GM18502 (cell line): ENCODE data around the gene TEAD4.
"Not testable (repeated sequence)": the region's sequence is repeated elsewhere in the genome, so short reads cannot be mapped to it uniquely, and the experiment has no call there.

Source experiments
- ATAC-seq: cut with Tn5 transposase; IDR thresholded peaks from one replicate; pipeline ENCODE4 v1.9.1; 2021; ENCODE audit warnings: mild to moderate bottlenecking; ENCODE audit not compliant: unreplicated experiment, poor library complexity

TEAD4 gene

DNA sequence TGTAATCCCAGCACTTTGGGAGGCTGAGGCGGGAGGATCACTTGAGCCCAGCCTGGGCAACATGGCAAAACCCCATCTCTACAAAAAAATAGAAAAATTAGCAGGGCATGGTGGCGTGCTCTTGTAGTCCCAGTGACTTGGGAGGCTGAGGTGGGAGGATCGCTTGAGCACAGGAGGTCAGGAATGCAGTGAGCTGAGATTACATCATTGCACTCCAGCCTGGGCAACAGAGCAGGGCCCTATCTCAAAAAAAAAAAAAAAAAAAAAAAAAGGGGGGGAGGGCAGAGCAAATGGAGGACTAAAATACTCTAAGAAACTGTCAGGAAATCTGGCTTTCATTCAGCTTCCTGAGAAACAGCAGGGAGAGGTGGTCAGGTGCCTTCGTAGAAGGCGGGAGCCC lies 86.3 kb downstream of the TEAD4 start:
- no peak for ATAC-seq

DNA sequence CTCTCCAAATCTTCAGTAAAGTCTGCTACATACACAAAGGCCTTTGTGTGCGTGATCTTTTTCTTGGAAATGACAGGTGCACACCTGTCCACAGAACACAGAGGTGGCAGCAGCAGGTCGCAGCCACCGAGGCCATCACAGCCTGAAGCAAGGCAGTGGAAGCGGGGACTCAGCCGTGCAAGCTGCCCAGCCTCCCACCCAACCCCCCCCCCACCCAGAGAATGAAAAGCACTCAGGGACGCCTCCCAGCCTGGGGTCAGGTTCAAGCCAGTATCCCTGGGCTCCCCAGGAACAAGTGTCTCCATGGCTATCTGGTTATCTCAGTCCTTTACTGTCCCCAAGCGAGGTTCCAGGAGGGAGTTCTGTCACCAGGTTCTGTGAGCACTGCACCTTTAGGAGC lies 86.8 kb downstream of the TEAD4 start:
- no peak for ATAC-seq

DNA sequence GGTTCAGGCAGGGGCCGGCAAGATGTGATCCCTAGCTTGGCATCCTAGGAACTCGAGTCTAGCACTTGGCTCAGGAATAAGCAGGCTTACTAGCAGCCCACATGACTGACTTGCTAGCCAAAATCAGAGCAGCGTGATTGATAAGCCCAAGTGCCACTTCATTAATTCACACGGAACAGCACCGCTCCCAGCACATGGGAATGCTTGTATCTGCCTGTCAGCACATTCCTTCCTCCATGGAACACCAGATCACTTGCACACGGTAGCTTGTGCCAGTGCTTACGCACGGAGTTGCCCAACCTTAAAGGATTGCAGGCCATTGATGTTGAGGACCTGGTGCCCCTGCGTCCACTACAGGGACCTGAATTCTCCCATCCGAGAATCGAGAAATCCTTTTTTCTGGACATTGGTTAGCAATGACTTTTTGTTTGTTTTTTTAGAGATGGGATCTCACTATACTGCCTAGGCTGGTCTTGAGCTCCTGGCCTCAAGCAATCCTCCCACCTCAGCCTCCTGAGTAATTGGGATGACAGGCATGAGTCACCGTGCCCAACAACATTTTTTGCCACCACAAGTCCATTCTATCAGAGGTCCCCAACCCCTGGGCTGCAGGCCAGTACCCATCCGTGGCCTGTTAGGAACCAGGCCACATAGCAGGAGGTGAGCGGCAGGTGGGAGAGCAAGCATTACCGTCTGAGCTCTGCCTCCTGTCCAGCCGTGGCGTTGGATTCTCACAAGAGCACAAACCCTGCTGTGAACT lies 87.4 kb downstream of the TEAD4 start:
- no peak for ATAC-seq

DNA sequence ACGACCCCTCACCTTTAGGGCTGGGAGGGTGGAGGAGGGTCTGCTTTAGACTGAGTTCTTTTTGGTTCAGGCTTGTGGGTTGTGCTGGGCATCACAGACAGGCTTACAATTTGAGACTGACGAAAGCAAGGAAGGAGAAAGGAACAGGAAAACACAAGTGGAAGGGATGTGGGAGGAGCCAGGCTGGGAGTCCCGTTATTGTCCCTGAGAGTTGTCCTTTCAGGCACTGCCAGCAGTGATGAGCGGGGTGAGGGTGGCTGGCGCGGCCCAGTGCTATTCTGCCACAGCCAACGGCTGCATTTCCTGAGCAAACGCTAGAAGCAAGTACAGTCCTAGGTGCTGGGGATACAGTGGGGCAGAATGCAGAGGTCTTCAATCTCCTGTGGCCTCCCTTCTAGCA lies 88.8 kb downstream of the TEAD4 start:
- no peak for ATAC-seq

DNA sequence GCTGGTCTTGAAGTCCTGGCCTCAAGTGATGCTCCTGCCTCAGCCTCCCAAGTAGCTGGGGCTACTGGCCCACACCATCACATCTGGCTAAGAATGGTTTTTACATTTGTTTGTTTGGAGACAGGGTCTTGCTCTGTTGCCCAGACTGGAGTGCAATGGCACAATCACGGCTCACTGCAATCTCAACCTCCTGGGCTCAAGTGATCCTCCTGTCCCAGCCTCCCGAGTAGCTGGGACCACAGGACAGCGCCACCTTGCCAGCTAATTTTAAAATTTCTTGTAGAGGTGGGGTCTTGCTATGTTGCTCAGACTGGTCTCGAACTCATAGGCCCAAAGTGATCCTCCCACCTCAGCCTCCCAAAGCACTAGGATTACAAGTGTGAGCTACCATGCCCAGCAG lies 89.3 kb downstream of the TEAD4 start:
- ATAC-seq, result no peak

DNA sequence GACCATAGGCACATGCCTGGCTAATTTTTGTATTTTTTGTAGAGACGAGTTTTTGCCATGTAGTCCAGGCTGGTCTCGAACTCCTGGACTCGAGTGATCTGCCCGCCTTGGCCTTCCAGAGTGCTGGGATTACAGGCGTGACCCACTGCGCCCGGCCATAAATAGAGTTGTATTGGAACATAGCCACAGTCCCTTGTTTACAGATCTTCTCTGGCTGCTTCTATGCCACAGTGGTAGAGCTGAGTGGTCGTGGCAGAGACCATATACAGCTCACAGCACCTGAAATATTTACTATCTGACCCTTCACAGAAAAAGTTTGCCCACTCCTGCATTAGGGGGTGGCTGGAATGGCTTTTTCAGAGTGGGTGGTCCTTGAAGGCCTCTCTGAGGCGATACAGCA lies 90.0 kb downstream of the TEAD4 start:
- ATAC-seq, result no peak

DNA sequence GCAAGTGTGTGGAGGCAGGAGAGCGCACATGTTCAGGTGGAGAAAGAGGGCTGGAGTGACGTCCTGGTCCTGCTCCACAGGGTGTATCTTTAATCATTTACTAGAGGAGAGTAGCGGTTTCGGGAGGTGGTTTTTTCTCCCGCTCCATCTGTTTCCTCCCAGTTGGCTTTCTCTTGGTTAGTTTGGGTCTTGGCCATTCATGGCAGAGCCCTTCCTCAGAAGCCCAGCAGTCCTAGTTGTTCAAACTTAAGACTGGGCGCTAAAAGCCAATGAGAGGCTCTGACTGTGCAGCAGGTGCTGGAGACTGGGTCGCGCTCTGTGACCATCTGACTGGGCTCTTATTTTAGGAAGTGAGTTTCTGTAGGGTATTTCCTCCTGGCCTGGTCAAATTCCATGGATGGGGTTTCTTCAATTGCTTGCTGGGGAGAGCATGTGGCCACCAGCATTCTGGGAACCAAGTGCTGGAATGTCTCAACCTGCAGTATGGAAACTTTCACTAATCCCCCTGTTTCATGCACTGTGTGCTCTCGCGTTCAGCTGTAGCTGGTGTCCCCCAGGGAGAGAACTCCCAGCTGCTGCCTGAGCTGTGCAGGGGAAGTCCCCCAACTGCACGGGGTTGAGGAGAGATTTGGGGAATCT lies 90.5 kb downstream of the TEAD4 start:
- ATAC-seq, result no peak

DNA sequence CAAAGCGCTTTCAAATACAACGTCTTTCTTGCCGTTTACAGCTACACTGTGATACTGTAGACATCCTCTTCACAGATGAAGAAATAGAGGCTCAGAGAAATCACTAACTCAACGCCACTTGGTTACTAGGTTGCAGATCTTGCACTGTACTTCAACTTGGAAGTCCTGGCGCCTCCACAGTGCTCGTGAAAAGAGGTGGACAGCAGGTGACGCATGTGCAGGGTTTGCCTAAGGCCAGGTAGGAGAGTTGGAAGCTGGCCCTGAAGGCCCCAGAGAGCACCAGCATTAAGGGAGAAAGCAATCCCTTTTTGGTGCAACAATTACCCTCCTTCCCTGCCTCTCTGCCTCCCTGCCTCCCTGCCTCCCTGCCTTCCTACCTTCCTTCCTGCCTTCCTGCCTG lies 95.2 kb downstream of the TEAD4 start:
- no peak for ATAC-seq

DNA sequence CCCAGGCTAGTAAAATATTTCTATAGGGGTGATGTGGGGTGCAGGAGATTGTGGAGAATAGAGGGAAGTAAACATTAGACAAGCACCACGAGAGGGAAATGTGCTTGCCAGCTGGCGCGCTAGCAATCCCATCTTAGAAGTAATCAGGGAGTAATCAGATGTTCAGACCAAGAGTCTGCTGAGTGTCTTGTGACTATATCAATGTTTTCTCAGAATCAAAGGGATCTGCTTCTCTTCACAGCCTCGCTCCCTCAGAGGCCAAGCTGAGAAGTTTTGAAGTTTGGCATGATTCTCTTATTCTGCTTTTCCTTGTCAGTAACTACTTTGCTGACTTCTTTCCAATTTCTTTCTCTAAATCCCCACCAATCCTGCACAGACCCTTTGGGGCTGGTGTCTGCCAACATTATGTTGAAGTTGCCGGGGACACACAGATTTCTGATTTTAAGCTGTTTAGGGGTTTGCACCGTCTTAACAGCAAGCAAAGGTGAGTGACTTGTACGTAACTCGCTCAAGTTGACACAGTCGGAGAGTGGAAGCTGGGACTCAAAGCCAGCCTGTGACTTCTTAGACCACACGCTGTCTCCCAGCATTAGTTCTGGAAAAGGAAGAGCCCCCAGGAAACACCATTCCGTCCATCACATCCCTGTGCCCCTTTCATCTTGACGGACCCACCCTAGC lies 96.0 kb downstream of the TEAD4 start:
- no peak for ATAC-seq

DNA sequence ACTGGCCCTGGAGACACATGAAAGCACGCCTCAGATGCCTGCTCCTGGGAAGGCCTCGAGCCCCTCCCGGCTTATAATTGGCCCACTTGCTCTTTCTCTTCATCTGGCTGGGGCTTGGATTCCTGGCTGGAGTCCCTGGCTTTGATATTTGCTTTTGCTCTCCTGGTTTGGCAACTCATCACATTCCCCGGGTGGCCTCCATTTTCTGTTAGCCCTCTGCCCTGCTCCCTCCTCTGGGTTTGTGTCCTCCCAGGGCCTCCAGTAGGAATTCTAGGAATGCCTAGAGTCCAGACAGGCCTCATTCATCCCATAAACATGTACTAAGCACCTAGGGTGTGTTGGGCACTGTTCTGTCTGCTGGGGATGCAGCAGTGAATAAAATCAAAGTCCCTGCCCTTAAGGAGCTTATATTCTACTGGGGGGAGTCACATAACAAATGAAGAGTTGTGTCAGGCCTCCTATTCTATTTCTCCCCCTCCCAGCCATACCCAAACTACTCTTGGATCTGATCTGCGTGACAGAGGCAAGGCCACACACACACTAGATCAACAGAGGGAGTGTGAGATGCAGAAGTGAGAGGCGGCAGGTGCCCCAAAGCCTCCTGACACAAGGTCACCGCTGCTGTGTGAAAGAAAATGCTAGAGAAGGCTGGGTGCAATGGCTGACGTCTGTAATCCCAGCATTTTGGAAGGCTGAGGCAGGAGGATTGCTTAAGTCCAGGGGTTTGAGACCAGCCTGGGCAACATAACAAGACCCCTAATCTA lies 96.7 kb downstream of the TEAD4 start:
- ATAC-seq, result no peak

DNA sequence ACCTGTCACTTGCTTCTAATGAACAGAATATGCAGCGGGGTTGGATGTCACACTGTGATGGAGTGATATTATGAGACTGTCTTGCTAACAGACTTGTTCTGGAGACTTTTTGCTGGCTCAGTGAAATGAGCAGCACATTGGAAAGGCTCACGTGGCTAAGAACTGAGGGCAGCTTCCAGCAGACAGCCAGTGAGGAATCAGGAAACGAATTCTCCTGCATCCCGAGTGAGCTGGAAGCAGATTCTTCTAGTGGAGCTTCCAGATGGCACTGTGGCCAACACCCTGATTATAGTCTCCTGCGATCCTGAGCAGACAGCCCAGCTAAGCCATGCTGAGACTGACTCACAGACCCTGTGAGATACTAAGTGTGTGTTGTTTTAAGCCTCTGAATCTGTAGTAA lies 101.9 kb downstream of the TEAD4 start:
- no peak for ATAC-seq

DNA sequence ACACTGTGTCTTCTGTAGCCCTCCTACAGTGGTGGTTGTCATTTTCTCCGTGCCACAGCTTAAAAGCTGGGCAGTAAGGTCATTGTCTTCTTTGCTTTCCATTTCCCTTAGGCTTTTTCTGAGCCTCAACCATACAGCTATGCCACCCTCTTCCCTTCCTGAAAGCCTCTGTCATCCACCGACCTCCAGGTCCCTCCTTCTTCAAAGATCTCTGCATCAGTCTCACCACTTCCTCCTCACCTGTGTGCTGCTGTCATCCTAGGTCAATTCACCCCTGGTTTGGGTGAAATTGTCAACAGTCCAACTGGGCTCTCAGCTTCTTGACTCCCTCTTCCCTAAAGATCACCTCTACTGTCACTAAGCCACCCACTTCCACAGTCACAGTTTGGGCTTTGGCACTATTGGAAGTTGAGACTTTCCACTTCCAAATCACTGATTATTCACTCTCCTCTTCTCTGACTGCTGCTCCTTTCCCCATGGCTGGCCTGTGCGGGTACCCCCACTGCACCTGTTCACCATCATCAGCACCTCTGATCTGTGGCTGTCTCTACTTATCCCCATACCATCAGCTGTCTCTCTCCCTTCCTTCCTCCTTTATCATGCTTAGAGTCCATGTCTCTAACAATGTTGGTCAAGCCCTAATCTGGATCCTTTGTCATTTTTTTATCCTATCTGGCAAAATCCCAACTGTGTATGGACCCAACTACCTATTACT lies 102.5 kb downstream of the TEAD4 start:
- no peak for ATAC-seq

DNA sequence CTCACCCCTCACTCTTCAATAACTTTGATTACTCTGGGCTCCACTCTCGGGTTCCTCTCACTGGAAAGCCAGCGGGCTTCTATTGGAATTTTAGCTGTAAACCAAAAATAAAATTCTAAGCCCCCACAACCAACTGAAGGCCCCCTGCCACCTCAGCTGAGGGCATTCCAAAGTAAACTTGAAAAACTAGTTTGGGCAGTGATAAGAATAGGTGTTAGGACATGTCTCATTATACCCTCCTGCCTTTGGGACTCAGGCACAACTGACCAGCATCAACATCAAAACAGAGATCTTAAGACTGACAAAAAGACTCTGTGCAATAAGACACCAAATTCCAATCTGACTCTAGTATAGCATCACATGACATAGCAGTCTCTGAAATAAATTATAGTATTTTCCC lies 106.1 kb downstream of the TEAD4 start:
- ATAC-seq, result no peak

DNA sequence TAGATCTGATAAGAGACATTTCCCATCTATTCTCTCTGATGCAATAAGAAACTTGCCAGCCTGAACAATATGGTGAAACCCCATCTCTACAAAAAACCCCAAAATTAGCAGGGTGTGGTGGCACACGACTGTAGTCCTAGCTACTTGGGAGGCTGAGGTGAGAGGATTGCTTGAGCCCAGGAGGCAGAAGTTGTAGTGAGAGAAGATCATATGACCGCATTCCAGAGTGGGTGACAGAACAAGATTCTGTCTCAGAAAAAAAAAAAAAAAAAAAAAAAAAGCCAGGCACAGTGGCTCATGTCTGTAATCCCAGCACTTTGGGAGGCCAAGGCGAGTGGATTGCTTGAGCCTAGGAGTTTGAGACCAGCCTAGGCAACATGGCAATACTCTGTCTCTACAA lies 106.6 kb downstream of the TEAD4 start:
- ATAC-seq, result not testable (repeated sequence)

DNA sequence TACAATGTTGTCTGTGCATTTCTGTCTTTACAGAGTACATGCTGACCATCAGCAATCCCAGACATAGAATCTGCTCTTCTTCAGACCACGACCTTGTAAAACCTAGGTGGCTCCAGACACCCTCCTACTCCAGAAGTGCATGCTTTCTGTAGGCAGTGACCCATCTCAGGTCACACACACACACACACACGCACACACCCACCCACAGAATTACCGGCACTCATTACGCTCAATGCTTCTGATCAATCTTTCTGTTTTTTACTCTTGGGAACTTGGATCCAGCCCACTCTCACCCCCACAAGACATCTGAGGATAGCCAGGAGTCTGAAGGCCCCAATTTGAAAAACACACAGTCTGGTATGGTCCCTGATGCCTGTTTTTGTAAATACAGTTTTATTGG lies 110.5 kb downstream of the TEAD4 start:
- no peak for ATAC-seq

DNA sequence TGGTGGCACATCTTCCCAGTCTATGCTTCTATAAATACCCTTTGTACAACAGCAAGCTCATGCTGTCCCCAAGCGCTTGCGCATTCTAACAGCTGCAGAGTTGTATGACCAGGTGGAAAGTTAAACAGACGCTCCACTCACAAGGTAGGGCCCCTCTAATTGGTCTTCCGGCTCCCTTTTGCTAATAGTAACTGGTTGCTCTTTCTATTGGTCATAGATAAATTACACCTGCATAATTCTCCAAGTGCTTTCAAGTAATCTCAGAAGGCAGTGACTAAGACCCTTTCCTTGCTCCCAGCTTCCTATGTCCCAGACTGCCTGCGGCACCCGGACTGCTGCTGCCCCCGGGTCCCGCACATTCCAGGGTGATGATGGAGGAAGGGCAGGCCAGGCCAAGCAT lies 111.9 kb downstream of the TEAD4 start:
- ATAC-seq, result no peak

DNA sequence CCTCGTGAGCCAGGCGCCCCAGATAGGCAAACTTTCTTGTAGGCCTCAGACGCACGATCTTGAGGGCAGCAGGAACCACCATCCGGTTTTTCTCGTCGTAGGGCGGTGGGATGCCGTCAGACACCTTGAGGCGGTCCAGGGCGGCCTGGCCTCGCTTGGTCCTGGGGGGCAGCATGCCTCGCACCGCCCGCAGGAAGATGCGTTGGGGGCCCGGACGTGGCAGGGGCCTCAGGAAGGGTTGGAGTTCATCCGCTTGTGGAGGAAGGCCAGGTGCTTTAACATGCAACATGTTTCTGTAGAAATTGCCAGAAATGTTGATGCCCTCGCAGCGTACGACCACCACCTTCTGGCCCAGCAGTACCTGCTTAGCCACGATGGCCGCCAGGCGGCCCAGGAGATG lies 112.5 kb downstream of the TEAD4 start:
- no peak for ATAC-seq

DNA sequence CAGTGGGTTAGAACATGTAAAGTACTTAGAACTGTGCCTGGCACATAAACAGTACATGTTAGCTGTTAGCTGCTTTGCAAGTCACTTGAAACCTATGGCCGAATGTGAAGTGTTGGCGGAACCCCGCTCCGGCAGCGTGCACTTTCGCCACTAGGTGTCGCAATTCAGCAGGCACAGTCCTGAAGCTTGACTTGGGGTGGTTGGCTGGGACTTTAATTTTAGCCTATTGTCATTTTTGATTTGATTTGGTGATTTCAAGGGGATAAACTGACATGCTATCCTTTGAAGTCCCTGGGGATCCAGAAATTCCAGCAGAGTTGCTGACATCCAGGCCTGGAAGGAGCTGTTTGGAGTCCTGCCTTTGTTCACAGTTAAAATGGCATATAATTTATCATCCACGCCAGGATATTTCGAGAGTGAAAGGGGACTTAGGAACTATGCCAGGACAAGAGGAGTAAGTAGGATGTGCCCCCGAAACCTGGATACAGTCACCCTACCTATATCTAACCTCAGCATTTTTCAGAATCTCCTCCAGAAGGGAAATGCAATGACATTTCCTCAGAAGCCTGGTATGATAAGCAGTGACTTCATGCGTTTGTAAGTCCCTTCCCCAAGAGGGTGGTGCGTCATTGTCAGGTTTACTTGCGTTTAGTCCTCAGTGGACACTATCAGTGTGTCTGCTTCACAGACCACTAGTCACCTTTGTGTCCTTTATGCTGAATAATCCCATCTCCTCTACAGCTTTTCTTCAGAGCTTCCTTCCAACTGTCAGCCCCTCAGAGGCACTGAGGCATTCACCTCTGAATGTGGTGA lies 114.4 kb downstream of the TEAD4 start:
- ATAC-seq, result no peak

DNA sequence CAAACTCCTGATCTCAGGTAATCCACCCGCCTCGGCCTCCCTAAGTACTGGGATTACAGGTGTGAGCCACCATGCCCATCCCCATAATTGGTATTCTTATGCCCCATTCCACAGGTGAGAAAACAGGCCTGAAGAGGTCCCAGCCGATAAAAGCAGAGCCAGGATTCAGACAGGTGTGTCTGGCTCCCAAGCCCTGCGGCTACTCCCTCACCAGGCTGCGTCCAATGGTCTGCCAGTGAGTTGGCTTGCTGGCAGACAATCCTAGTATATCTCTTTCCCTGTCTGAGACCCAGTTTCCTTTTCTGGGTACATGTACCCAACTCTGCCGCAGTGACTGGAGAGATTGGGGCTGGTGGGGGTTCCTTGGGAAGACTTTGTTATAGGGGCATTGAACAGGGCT lies 116.1 kb downstream of the TEAD4 start:
- ATAC-seq, result no peak
